ENCODE results near the gene PSMD13. TPM values are rescaled to one million over a fixed set of nuclear protein-coding genes. Genes with fewer than 3 reads are reported as not detected.
A peak's percentile ranks its signal among the peaks of the same experiment; 100 is the strongest.

Gene PSMD13
- total and polyA plus RNA-seq, 2 donors (not counting 1 experiment from before 2014, with no cell fraction given): 98.0 to 104 TPM

DNA sequence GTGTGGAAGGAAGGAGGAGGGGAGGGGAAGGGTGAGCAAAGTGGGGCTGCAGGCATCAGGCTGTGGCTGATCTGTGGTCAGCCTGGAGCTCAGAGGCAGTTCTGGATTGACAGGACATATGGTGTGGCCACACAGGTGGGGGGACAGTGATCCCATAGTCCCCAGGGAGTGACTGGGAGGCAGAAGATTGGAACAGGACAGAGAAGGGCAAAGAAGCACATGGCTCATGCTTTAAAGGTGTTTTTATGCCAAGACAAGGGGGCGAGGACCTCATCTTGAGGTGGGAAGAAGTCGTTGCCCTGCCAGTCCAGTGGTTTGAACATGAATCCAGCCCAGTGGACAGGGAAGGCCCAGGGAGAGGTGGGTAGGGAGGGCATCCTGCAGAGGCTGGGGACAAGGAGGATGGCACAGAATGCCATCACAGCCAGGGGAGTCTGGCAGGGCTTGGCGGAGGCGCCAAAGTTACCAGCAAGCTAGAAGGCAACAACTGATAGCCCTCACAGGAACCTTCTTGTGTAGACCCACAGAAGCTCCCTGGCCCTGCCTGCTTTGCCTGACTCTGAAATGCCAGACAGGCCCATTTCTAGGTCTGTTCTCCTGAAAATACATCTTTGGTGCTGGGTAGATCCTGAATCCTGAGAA, 32.7 kb upstream of the PSMD13 start:
- ATAC-seq (ENCODE audit: low read depth): no peak
- H3K27ac Mint-ChIP-seq: no peak overlapping the region
- no peaks in the 10 kb centered on the region for H3K9me3 Mint-ChIP-seq (ENCODE audit: insufficient read depth)
- no peak overlapping the region for H3K4me2 ChIP-seq (replicated peaks; ENCODE audit: low read depth, low read length, poor library complexity, severe bottlenecking)
- POLR2A ChIA-PET: no interaction called here
- no peaks in the 10 kb centered on the region for H3K9me3 ChIP-seq (ENCODE audit: control extremely low read depth in 1 of 3, control insufficient read depth in 2 of 3, insufficient read depth in 1 of 3, low read length in 2 of 3)
- H4K20me1 ChIP-seq (ENCODE audit: control insufficient read depth, insufficient read depth, low read length, poor library complexity, severe bottlenecking): peaks cover 56% of the 10 kb centered on the region
- no peak overlapping the region for H3K27ac ChIP-seq (ENCODE audit: low read length in 2 of 2)
- H3K4me1 Mint-ChIP-seq: peaks cover 48% of the 10 kb centered on the region
- no peak overlapping the region for H3K4me3 ChIP-seq (ENCODE audit: control extremely low read depth in 1 of 5, extremely low read depth in 1 of 5, insufficient read depth in 1 of 5, low read depth in 2 of 5, low read length in 4 of 5)
- H3K9ac ChIP-seq (ENCODE audit: low read length): no peak overlapping the region
- H3K4me1 ChIP-seq (ENCODE audit: control insufficient read depth in 2 of 2, insufficient read depth in 2 of 2, low read length in 2 of 2): peaks cover 14 to 30% of the 10 kb centered on the region in 2 donors
- no peak overlapping the region for H2AFZ ChIP-seq (ENCODE audit: insufficient read depth, low read depth, low read length, poor library complexity, severe bottlenecking)
- TF ChIP-seq, protein P1, sequence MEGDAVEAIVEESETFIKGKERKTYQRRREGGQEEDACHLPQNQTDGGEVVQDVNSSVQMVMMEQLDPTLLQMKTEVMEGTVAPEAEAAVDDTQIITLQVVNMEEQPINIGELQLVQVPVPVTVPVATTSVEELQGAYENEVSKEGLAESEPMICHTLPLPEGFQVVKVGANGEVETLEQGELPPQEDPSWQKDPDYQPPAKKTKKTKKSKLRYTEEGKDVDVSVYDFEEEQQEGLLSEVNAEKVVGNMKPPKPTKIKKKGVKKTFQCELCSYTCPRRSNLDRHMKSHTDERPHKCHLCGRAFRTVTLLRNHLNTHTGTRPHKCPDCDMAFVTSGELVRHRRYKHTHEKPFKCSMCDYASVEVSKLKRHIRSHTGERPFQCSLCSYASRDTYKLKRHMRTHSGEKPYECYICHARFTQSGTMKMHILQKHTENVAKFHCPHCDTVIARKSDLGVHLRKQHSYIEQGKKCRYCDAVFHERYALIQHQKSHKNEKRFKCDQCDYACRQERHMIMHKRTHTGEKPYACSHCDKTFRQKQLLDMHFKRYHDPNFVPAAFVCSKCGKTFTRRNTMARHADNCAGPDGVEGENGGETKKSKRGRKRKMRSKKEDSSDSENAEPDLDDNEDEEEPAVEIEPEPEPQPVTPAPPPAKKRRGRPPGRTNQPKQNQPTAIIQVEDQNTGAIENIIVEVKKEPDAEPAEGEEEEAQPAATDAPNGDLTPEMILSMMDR (IDR thresholded peaks at IDR 0.05): no peak
- no peak for TF ChIP-seq EZH2 (IDR thresholded peaks at IDR 0.05; ENCODE audit: borderline replicate concordance, insufficient read depth, low read depth, low read length, poor library complexity, severe bottlenecking)
- WGBS (ENCODE audit: insufficient coverage): 99% methylated on average over 4 of the region's 4 CpGs
- DNase-seq: no peak
- peaks cover 0 to 31% of the 10 kb centered on the region in 2 experiments for H3K36me3 ChIP-seq (replicated peaks in 1 of 2; ENCODE audit: control extremely low read depth in 1 of 2, control insufficient read depth in 1 of 2, extremely low read depth in 1 of 2, insufficient read depth in 2 of 2, low read length in 1 of 2)
- intact Hi-C loops (cut with micrococcal nuclease): no loop called here
- peak overlapping the region; percentile 49 for H3K4me3 Mint-ChIP-seq
- H3K27me3 ChIP-seq (replicated peaks in 1 of 4; ENCODE audit: control extremely low read depth in 1 of 4, control insufficient read depth in 3 of 4, insufficient read depth in 4 of 4, low read length in 3 of 4): no peaks in the 10 kb centered on the region
- no peaks in the 10 kb centered on the region for H3K27me3 Mint-ChIP-seq
- peaks cover 51% of the 10 kb centered on the region for H3K79me2 ChIP-seq (ENCODE audit: control insufficient read depth, insufficient read depth, low read length)
- CTCF ChIA-PET: interaction anchor here (0.6 to 2.1 kb wide), 3 partner anchors 46 to 347 kb away, joined by 3 to 6 read pairs (median 3); no protein-coding TSS in a partner anchor

DNA sequence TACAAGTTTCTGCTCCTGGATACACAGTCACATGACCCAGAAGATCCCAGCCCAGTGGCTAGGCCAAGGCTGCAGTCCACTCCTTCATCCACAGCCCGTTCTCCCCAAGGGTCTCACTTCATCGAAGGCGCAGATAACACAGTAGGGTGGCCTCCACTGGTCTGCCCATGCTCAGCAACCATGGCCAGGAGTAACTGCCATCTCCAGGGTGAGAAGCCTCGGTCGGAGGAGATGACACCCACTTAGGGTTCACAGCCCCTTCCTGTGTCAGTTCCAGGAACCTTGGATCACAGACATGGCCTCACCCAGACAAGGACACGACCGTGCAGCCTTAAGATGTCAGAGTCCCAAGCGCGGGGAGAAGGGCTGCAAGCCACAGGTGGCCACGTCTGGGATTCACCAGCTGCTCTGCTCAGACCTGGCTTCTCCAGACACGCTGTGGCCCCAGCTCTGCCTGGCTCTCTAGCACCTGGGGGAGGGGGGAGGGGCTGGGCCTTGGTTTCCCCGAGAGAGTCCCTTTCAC, 32.1 kb upstream of the PSMD13 start:
- Mint-ChIP-seq H3K27me3 (no peaks in the 10 kb centered on the region), H3K27ac (peak overlapping the region; percentile 32), H3K9me3 (ENCODE audit: insufficient read depth) (no peaks in the 10 kb centered on the region), H3K4me3 (peak overlapping the region; percentile 26), H3K4me1 (peaks cover 49% of the 10 kb centered on the region)
- Histone ChIP-seq H3K9me3 (ENCODE audit: control extremely low read depth in 1 of 3, control insufficient read depth in 2 of 3, insufficient read depth in 1 of 3, low read length in 2 of 3) (no peaks in the 10 kb centered on the region), H4K20me1 (ENCODE audit: control insufficient read depth, insufficient read depth, low read length, poor library complexity, severe bottlenecking) (peaks cover 62% of the 10 kb centered on the region), H3K36me3 (replicated peaks in 1 of 2; ENCODE audit: control extremely low read depth in 1 of 2, control insufficient read depth in 1 of 2, extremely low read depth in 1 of 2, insufficient read depth in 2 of 2, low read length in 1 of 2) (peaks cover 0 to 33% of the 10 kb centered on the region in 2 experiments), H3K27me3 (replicated peaks in 1 of 4; ENCODE audit: control extremely low read depth in 1 of 4, control insufficient read depth in 3 of 4, insufficient read depth in 4 of 4, low read length in 3 of 4) (no peaks in the 10 kb centered on the region), H3K4me2 (replicated peaks; ENCODE audit: low read depth, low read length, poor library complexity, severe bottlenecking) (no peak overlapping the region), H3K79me2 (ENCODE audit: control insufficient read depth, insufficient read depth, low read length) (peaks cover 56% of the 10 kb centered on the region), H3K27ac (ENCODE audit: low read length in 2 of 2) (no peak overlapping the region), H3K4me3 (ENCODE audit: control extremely low read depth in 1 of 5, extremely low read depth in 1 of 5, insufficient read depth in 1 of 5, low read depth in 2 of 5, low read length in 4 of 5) (no peak overlapping the region), H2AFZ (ENCODE audit: insufficient read depth, low read depth, low read length, poor library complexity, severe bottlenecking) (no peak overlapping the region), H3K4me1 (ENCODE audit: control insufficient read depth in 2 of 2, insufficient read depth in 2 of 2, low read length in 2 of 2) (peaks cover 20 to 36% of the 10 kb centered on the region in 2 donors), H3K9ac (ENCODE audit: low read length) (no peak overlapping the region)
- CTCF ChIA-PET: interaction anchor here (0.6 to 2.1 kb wide), 2 partner anchors 47 to 346 kb away, joined by 3 to 6 read pairs; no protein-coding TSS in a partner anchor
- DNase-seq: no peak
- ATAC-seq (ENCODE audit: low read depth): no peak
- TF ChIP-seq EZH2 (IDR thresholded peaks at IDR 0.05; ENCODE audit: borderline replicate concordance, insufficient read depth, low read depth, low read length, poor library complexity, severe bottlenecking): no peak
- TF ChIP-seq, protein P1 (IDR thresholded peaks at IDR 0.05): no peak
- POLR2A ChIA-PET: interaction anchor here (0.5 kb wide), 1 partner anchor 127 kb away, joined by 3 read pairs; no protein-coding TSS in a partner anchor
- WGBS (ENCODE audit: insufficient coverage): 96% methylated on average over 10 of the region's 12 CpGs
- intact Hi-C loops (cut with micrococcal nuclease): loop anchor here (5.0 kb wide), 2 partner anchors 333 to 593 kb away; partner anchors contain the start of genes HRAS, LRRC56 and SLC25A22

Measured in B cell (primary cell).